GM19328 (cell line): ENCODE data around the gene GSK3A.

ENCODE experiments used
- ATAC-seq: cut with Tn5 transposase; IDR thresholded peaks from one replicate; pipeline ENCODE4 v1.9.1; 2021; ENCODE audit warnings: mild to moderate bottlenecking, moderate library complexity; ENCODE audit not compliant: unreplicated experiment

The GSK3A gene

GRCh38 chr19:42201489-42202289, 40.7 kb downstream of the GSK3A start:
- ATAC-seq, result no peak

GRCh38 chr19:42200116-42200715, 42.2 kb downstream of the GSK3A start:
- no peak for ATAC-seq

GRCh38 chr19:42199440-42200115, 42.8 kb downstream of the GSK3A start:
- ATAC-seq, result peak; percentile 39

- ATAC-seq, result peak; percentile 44
Measured at GRCh38 chr19:42198676-42199439, 43.5 kb downstream of the GSK3A start.

- ATAC-seq, result no peak
Measured at GRCh38 chr19:42197375-42197817, 45.0 kb downstream of the GSK3A start.

GRCh38 chr19:42196011-42197001, 46.1 kb downstream of the GSK3A start:
- no peak for ATAC-seq

- ATAC-seq, result no peak
Measured at GRCh38 chr19:42193706-42194105, 48.7 kb downstream of the GSK3A start.

- ATAC-seq, result no peak
Measured at GRCh38 chr19:42193294-42193693, 49.1 kb downstream of the GSK3A start.

GRCh38 chr19:42191855-42192254, 50.5 kb downstream of the GSK3A start:
- ATAC-seq, result no peak

GRCh38 chr19:42191330-42191729, 51.1 kb downstream of the GSK3A start:
- no peak for ATAC-seq

GRCh38 chr19:42189133-42189532, 53.3 kb downstream of the GSK3A start:
- ATAC-seq, result no peak

GRCh38 chr19:42188665-42189064, 53.7 kb downstream of the GSK3A start:
- no peak for ATAC-seq

GRCh38 chr19:42185277-42185676, 57.1 kb downstream of the GSK3A start:
- no peak for ATAC-seq

- no peak for ATAC-seq
Measured at GRCh38 chr19:42184401-42184861, 58.0 kb downstream of the GSK3A start.
